WTC11 (cell line): Measurements from ENCODE around the gene DPEP2NB.

Experiments
- HMGA2 ChIP-seq: fragments of 250-450 bp; sonication (Bioruptor Pico); IDR thresholded peaks from 2 replicates; pipeline ENCODE4 v1.4.0; 2021; ENCODE audit warnings: mild to moderate bottlenecking, moderate library complexity
- JUN ChIP-seq: sonication (generic); formaldehyde crosslinking; IDR thresholded peaks from 2 replicates; pipeline ENCODE4 v1.8.0; 2023; ENCODE audit warnings: mild to moderate bottlenecking, missing genetic modification reagents
- NFE2L1 ChIP-seq: sonication (generic); formaldehyde crosslinking; IDR thresholded peaks from 2 replicates; pipeline ENCODE4 v1.8.1; 2023; ENCODE audit warnings: missing genetic modification reagents
- TF ChIP-seq, protein P1 (sequence below): sonication (generic); formaldehyde crosslinking; IDR thresholded peaks from 2 replicates; pipeline ENCODE4 v1.8.0; 2022; ENCODE audit warnings: missing genetic modification reagents
- TF ChIP-seq, protein P2 (sequence below): sonication (generic); formaldehyde crosslinking; IDR thresholded peaks from 2 replicates; pipeline ENCODE4 v1.8.1; 2023; ENCODE audit warnings: mild to moderate bottlenecking, missing genetic modification reagents, moderate library complexity
- TF ChIP-seq, protein P3 (sequence below): sonication (generic); formaldehyde crosslinking; IDR thresholded peaks from 2 replicates; pipeline ENCODE4 v1.8.0; 2022; ENCODE audit warnings: mild to moderate bottlenecking, missing genetic modification reagents
- TF ChIP-seq, protein P4 (sequence below): fragments of 200-600 bp; IDR thresholded peaks from 2 replicates; pipeline ENCODE4 v1.8.0; 2022; ENCODE audit warnings: antibody characterized with exemption

DNA sequence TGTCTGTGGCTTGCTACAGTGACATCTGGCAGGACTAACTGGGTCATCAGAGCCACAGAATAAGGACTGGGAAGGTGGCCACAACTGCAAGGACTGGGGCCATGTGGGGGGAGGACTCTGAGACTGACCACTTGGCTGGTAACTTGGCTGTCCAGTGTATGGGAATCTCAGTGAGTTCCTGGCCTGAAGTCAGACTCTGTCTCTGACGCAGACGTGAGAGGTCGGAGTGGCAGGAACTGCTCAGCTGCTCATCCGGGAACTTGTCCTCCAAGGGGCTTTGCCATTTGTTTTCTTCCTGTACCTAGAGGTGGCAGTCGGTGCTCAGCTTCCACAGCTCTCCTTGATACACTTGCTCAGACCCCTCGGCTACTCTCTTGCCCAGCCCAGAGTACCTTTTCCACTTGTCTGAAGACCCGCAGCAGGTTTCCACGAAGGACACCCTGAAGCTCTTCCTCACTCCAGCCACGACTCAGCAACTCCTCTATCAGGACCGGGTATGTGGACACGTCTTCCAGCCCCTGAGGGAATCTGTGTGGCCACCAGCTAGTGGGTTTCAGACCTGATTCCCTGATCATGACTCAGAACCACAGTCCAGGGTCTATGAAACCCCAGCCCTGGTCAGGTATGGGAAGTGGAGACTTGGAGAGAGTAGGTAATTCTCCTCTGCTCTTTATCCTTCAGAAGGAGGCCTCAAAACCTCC lies 28.1 kb downstream of the DPEP2NB start:
- TF ChIP-seq, protein P1, sequence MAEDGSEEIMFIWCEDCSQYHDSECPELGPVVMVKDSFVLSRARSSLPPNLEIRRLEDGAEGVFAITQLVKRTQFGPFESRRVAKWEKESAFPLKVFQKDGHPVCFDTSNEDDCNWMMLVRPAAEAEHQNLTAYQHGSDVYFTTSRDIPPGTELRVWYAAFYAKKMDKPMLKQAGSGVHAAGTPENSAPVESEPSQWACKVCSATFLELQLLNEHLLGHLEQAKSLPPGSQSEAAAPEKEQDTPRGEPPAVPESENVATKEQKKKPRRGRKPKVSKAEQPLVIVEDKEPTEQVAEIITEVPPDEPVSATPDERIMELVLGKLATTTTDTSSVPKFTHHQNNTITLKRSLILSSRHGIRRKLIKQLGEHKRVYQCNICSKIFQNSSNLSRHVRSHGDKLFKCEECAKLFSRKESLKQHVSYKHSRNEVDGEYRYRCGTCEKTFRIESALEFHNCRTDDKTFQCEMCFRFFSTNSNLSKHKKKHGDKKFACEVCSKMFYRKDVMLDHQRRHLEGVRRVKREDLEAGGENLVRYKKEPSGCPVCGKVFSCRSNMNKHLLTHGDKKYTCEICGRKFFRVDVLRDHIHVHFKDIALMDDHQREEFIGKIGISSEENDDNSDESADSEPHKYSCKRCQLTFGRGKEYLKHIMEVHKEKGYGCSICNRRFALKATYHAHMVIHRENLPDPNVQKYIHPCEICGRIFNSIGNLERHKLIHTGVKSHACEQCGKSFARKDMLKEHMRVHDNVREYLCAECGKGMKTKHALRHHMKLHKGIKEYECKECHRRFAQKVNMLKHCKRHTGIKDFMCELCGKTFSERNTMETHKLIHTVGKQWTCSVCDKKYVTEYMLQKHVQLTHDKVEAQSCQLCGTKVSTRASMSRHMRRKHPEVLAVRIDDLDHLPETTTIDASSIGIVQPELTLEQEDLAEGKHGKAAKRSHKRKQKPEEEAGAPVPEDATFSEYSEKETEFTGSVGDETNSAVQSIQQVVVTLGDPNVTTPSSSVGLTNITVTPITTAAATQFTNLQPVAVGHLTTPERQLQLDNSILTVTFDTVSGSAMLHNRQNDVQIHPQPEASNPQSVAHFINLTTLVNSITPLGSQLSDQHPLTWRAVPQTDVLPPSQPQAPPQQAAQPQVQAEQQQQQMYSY (CRISPR knock-in tag): no peak
- TF ChIP-seq, protein P2, sequence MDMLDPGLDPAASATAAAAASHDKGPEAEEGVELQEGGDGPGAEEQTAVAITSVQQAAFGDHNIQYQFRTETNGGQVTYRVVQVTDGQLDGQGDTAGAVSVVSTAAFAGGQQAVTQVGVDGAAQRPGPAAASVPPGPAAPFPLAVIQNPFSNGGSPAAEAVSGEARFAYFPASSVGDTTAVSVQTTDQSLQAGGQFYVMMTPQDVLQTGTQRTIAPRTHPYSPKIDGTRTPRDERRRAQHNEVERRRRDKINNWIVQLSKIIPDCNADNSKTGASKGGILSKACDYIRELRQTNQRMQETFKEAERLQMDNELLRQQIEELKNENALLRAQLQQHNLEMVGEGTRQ (CRISPR knock-in tag): no peak
- TF ChIP-seq, protein P3, sequence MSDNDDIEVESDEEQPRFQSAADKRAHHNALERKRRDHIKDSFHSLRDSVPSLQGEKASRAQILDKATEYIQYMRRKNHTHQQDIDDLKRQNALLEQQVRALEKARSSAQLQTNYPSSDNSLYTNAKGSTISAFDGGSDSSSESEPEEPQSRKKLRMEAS (CRISPR knock-in tag): no peak
- TF ChIP-seq JUN (CRISPR knock-in tag) (no peak), HMGA2 (CRISPR knock-in tag) (no peak), NFE2L1 (CRISPR knock-in tag) (no peak)
- TF ChIP-seq, protein P4, sequence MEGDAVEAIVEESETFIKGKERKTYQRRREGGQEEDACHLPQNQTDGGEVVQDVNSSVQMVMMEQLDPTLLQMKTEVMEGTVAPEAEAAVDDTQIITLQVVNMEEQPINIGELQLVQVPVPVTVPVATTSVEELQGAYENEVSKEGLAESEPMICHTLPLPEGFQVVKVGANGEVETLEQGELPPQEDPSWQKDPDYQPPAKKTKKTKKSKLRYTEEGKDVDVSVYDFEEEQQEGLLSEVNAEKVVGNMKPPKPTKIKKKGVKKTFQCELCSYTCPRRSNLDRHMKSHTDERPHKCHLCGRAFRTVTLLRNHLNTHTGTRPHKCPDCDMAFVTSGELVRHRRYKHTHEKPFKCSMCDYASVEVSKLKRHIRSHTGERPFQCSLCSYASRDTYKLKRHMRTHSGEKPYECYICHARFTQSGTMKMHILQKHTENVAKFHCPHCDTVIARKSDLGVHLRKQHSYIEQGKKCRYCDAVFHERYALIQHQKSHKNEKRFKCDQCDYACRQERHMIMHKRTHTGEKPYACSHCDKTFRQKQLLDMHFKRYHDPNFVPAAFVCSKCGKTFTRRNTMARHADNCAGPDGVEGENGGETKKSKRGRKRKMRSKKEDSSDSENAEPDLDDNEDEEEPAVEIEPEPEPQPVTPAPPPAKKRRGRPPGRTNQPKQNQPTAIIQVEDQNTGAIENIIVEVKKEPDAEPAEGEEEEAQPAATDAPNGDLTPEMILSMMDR: no peak
